Measurements from ENCODE around the gene C3orf52. TPM values are rescaled to one million over a fixed set of nuclear protein-coding genes. Genes with fewer than 3 reads are reported as not detected.

Gene C3orf52
- total and polyA plus RNA-seq, 9 donors, result 4.4 to 8.1 (median 5.7) TPM

DNA sequence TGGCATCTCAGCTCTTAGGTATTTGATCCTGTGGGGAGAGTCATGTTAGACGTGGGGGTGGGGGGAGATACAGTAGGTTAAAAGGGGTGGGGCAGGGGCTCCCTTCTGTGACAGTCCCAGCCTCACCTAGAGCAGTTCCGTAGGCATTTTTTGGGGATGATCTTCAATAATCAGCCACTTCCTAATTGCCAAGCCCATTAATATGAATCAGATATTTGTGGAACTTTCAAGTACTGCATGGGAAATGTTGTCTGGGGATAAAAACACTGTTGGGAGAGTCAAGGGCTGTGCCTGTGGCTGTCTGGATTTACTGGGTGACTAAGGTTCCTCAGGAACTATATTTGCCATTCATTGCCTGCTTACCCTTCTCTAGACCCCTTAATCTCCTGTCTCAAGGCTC lies 9.5 kb downstream of the C3orf52 start:
- WGBS (ENCODE audit: insufficient coverage), result no CpG with 5 or more reads among the region's 2 CpGs
- H3K36me3 ChIP-seq (ENCODE audit: control insufficient read depth, insufficient read depth, low read length), result no peaks in the 10 kb centered on the region
- no peak overlapping the region for H3K4me3 ChIP-seq (ENCODE audit: low read length)
- H3K4me1 ChIP-seq (ENCODE audit: control insufficient read depth, insufficient read depth, low read length), result peaks cover 10% of the 10 kb centered on the region
- DNase-seq, result no peak
- H3K9me3 ChIP-seq (replicated peaks; ENCODE audit: control insufficient read depth, low read depth, low read length), result no peaks in the 10 kb centered on the region
- H3K27ac ChIP-seq (ENCODE audit: low read length), result no peak overlapping the region
- peaks cover 2% of the 10 kb centered on the region for H3K27me3 ChIP-seq (ENCODE audit: control insufficient read depth, insufficient read depth, low read length)

DNA sequence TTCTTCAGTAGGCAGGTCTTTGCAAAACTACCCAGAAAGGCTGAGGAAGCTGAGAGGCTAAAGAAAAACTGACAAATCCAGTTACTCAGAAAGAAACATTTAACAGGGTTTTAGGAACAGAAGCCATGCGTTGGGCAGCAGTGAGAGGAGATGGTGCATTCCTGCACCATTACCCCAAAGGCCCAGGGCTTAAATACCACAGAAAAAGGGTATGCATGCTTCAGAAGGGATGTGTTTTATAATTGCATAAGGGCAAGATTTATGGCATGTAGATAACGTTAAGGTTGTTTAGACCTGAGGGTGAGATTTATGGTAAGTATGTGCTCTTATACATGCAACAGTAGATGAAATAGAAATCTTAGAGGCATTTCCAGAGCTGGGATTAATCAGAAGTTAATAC lies 10.0 kb downstream of the C3orf52 start:
- Histone ChIP-seq H3K4me1 (ENCODE audit: control insufficient read depth, insufficient read depth, low read length) (peaks cover 8% of the 10 kb centered on the region), H3K27ac (ENCODE audit: low read length) (no peak overlapping the region), H3K27me3 (ENCODE audit: control insufficient read depth, insufficient read depth, low read length) (peaks cover 2% of the 10 kb centered on the region), H3K9me3 (replicated peaks; ENCODE audit: control insufficient read depth, low read depth, low read length) (no peaks in the 10 kb centered on the region), H3K4me3 (ENCODE audit: low read length) (no peak overlapping the region), H3K36me3 (ENCODE audit: control insufficient read depth, insufficient read depth, low read length) (no peaks in the 10 kb centered on the region)
- no CpG with 5 or more reads among the region's 2 CpGs for WGBS (ENCODE audit: insufficient coverage)
- no peak for DNase-seq

DNA sequence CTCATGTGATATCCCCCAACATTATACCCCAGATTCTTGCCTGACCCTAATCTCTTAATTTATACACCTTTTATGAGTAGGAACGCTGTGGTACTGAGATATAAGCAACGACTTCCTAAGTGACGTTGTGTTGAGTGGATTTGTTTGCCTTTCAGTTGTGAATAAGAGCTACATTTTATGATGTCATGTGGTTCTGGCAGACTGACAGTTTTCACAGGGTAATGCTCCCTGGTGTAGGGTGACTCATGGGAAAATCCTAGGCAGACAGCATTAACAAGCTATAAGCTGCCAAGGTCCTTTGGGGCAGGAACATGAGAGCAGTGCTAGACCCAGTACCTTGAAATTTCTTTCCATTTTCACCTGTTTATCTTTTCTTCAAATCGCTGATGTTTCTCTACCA lies 11.2 kb downstream of the C3orf52 start:
- Histone ChIP-seq H3K4me1 (ENCODE audit: control insufficient read depth, insufficient read depth, low read length) (peaks cover 3% of the 10 kb centered on the region), H3K27ac (ENCODE audit: low read length) (no peak overlapping the region), H3K36me3 (ENCODE audit: control insufficient read depth, insufficient read depth, low read length) (no peaks in the 10 kb centered on the region), H3K4me3 (ENCODE audit: low read length) (no peak overlapping the region), H3K27me3 (ENCODE audit: control insufficient read depth, insufficient read depth, low read length) (no peaks in the 10 kb centered on the region), H3K9me3 (replicated peaks; ENCODE audit: control insufficient read depth, low read depth, low read length) (no peaks in the 10 kb centered on the region)
- 0% methylated on average over 1 of the region's 4 CpGs for WGBS (ENCODE audit: insufficient coverage)
- no peak for DNase-seq

DNA sequence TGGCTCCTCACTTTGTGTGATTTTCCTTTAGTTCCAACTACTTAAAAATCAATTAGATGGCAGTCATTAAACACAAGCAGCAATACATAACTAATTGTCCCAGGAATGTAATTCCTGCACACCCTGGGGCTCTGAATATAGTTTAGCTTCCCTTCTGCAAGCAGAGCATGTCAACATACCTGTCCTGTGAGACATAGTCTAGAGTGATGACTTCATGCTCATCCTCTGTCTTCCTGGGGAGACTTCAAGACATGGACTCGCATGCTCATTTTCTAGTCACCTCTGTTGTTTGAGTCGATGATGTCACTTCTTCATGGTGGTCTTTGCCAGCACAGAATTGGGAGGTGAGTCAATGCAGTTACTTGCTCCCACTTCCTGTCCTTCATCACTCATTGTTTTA lies 15.7 kb downstream of the C3orf52 start:
- no peak for DNase-seq
- Histone ChIP-seq H3K36me3 (ENCODE audit: control insufficient read depth, insufficient read depth, low read length) (no peaks in the 10 kb centered on the region), H3K9me3 (replicated peaks; ENCODE audit: control insufficient read depth, low read depth, low read length) (no peaks in the 10 kb centered on the region), H3K27me3 (ENCODE audit: control insufficient read depth, insufficient read depth, low read length) (no peaks in the 10 kb centered on the region), H3K27ac (ENCODE audit: low read length) (no peak overlapping the region), H3K4me1 (ENCODE audit: control insufficient read depth, insufficient read depth, low read length) (no peaks in the 10 kb centered on the region), H3K4me3 (ENCODE audit: low read length) (no peak overlapping the region)
- 76% methylated on average over 2 of the region's 2 CpGs for WGBS (ENCODE audit: insufficient coverage)

DNA sequence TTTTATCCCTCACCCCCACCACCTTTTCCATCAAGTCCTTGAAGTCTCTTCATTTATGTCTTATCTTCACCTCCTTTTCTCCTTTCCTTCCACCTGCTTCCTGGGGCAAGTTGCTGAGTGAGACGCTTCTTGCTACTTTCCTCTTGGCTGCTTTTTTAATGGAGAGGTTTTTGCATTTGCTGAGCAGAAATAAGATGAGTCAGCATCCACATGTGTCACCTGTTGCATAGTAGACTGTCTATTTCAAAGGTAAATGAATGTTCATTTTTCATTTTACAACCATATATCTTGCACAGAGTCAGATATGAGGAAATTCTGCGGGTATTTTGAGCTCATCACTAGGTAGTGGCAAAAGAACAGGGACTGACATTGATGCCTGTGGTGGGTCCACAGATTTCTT lies 18.6 kb downstream of the C3orf52 start:
- WGBS (ENCODE audit: insufficient coverage), result no CpG with 5 or more reads among the region's 2 CpGs
- no peaks in the 10 kb centered on the region for H3K9me3 ChIP-seq (replicated peaks; ENCODE audit: control insufficient read depth, low read depth, low read length)
- no peak overlapping the region for H3K4me3 ChIP-seq (ENCODE audit: low read length)
- H3K4me1 ChIP-seq (ENCODE audit: control insufficient read depth, insufficient read depth, low read length), result no peaks in the 10 kb centered on the region
- no peak overlapping the region for H3K27ac ChIP-seq (ENCODE audit: low read length)
- H3K27me3 ChIP-seq (ENCODE audit: control insufficient read depth, insufficient read depth, low read length), result no peaks in the 10 kb centered on the region
- no peaks in the 10 kb centered on the region for H3K36me3 ChIP-seq (ENCODE audit: control insufficient read depth, insufficient read depth, low read length)
- DNase-seq, result no peak

DNA sequence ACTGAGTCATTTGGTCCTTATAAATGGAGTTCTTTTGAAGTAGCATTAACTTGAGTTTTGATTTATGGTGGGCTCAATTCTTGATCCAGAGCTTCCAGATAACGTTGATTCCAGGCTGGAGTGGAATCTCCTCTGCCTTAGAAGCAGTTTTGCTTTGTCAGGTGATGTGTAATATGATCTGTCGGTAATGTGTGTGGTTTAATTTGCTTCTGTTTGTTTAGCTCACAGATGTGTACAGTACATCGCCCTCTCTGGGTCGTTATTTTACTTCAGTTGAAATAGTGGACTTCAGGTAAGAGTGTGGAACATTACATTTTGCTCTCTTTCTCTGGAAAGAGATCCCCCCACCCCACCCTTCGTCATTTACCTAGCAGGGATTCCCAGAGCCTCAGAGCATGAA lies 23.1 kb downstream of the C3orf52 start:
- H3K4me1 ChIP-seq (ENCODE audit: control insufficient read depth, insufficient read depth, low read length), result no peaks in the 10 kb centered on the region
- H3K4me3 ChIP-seq (ENCODE audit: low read length), result no peak overlapping the region
- WGBS (ENCODE audit: insufficient coverage), result 20% methylated on average over 1 of the region's 5 CpGs
- no peaks in the 10 kb centered on the region for H3K27me3 ChIP-seq (ENCODE audit: control insufficient read depth, insufficient read depth, low read length)
- H3K36me3 ChIP-seq (ENCODE audit: control insufficient read depth, insufficient read depth, low read length), result no peaks in the 10 kb centered on the region
- no peaks in the 10 kb centered on the region for H3K9me3 ChIP-seq (replicated peaks; ENCODE audit: control insufficient read depth, low read depth, low read length)
- DNase-seq, result no peak
- H3K27ac ChIP-seq (ENCODE audit: low read length), result no peak overlapping the region

DNA sequence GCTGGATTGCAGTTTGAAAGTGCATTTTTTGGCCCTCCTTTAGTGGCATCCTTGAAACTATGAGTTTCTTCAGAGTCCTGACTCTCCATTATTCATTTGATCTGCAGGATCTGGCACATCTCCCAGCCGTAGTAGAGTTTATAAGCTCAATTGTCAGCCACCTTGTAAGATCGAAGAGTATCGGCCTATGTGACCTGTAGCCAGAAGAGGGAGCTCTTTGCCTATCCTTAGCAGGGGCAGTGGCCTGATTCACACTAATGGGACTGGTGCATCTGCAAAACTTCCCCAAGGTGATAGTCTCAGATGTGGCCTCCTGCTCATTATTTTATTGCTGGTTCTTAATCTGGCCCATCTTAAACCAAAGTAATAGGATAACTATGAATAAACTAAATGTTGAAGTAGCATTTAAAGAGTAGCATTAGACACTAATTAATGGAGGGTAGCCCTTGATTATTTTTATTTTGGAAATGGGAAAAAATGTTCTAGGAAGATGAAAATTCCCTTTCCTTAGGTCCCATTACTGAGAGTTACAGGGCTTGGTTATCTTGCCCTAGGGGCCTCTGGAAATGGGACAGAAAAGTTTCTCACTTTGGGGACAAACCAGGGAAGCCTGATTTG lies 25.7 kb downstream of the C3orf52 start:
- peak; percentile 72 for DNase-seq
- 20% methylated on average over 1 of the region's 3 CpGs for WGBS (ENCODE audit: insufficient coverage)
- H3K4me3 ChIP-seq (ENCODE audit: low read length), result no peak overlapping the region
- H3K4me1 ChIP-seq (ENCODE audit: control insufficient read depth, insufficient read depth, low read length), result peaks cover 17% of the 10 kb centered on the region
- H3K36me3 ChIP-seq (ENCODE audit: control insufficient read depth, insufficient read depth, low read length), result no peaks in the 10 kb centered on the region
- no peak overlapping the region for H3K27ac ChIP-seq (ENCODE audit: low read length)
- H3K9me3 ChIP-seq (replicated peaks; ENCODE audit: control insufficient read depth, low read depth, low read length), result no peaks in the 10 kb centered on the region
- H3K27me3 ChIP-seq (ENCODE audit: control insufficient read depth, insufficient read depth, low read length), result no peaks in the 10 kb centered on the region

DNA sequence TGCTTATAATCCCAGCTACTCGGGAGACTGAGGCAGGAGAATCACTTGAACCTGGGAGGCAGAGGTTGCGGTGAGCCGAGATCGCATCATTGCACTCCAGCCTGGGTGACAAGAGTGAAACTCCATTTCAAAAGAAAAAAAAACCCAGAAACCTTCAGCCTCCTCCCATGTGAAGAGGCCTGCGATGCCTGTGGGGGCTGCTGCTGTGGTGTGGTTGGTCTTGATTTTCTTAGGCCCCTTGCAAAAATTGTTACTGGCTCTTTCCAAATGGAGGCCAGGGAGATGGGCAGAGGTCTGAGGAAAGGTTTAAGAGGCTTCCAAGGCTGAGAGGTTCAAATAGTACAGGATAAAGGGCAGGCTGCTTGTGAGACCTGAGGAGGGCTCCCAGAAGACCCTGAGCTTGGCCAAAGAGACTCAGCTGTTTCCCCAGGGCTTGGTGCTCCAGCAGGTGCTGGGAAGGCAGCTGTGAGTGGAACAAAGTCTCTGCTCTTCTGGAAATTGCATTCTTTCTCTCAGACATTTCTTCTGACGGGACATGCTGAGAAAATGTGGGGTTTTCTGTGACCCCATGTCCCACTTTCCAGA lies 28.5 kb downstream of the C3orf52 start:
- Histone ChIP-seq H3K27ac (ENCODE audit: low read length) (peak overlapping the region; percentile 71), H3K4me3 (ENCODE audit: low read length) (no peak overlapping the region), H3K27me3 (ENCODE audit: control insufficient read depth, insufficient read depth, low read length) (no peaks in the 10 kb centered on the region), H3K4me1 (ENCODE audit: control insufficient read depth, insufficient read depth, low read length) (peaks cover 20% of the 10 kb centered on the region), H3K36me3 (ENCODE audit: control insufficient read depth, insufficient read depth, low read length) (no peaks in the 10 kb centered on the region), H3K9me3 (replicated peaks; ENCODE audit: control insufficient read depth, low read depth, low read length) (no peaks in the 10 kb centered on the region)
- WGBS (ENCODE audit: insufficient coverage), result no CpG with 5 or more reads among the region's 6 CpGs
- peak; percentile 42 for DNase-seq

DNA sequence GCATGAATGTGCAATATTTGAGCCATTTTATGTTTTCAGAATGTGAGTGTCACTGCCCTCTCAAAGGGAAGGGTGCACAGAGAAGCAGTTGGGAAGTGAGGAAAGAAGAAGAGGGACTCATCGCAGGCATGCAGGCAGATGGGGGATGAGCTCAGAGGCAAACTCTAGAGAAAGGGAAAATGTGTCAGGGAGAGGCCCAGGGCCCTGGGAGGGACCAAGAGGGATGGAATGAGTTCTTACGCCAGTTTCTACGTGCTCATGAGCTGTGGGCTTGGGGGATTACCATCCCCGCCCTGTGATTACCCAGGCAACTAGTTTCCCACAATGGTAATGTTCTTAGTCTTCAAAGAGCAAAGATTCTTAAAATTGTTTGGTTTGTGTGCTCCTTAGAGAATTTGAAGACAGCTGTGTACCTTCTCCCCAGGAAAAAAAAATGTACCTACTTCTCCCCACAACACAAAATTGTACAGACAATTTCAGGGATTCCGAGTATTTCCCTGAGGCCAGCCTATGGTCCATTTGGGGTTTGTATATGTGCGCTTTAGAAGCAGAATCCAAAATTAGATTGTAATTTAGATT lies 29.1 kb downstream of the C3orf52 start:
- Histone ChIP-seq H3K9me3 (replicated peaks; ENCODE audit: control insufficient read depth, low read depth, low read length) (no peaks in the 10 kb centered on the region), H3K27ac (ENCODE audit: low read length) (peak overlapping the region; percentile 71), H3K4me3 (ENCODE audit: low read length) (no peak overlapping the region), H3K27me3 (ENCODE audit: control insufficient read depth, insufficient read depth, low read length) (no peaks in the 10 kb centered on the region), H3K36me3 (ENCODE audit: control insufficient read depth, insufficient read depth, low read length) (no peaks in the 10 kb centered on the region), H3K4me1 (ENCODE audit: control insufficient read depth, insufficient read depth, low read length) (peaks cover 24% of the 10 kb centered on the region)
- peak; percentile 50 for DNase-seq
- WGBS (ENCODE audit: insufficient coverage), result 63% methylated on average over 2 of the region's 6 CpGs

DNA sequence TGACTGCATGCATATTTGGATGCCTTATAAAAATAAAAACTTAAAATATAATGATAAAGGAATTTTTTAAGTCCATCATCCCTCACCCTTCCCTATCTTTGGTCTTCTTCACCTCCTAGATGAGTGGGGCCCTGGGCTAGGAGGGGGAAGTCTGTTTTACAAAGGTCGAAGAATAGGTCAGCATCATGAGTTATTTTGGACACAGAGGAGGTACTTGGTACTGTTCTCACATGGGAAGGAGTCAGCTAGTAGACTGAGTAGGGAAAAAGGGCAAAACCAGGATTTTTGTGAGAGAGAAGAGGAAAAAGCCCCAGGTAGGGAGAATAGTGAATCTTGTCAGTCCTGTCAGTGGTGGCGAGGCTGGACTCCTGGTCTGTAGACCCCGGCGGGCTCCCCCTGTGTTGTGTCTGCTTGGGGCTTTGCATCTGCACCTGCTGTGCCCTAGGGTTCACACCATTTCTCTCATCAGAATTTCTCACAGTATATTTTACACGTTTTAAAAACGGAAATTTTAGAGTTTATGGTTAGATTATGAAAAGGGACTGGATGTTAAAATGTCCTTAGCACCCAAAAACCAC lies 29.7 kb downstream of the C3orf52 start:
- Histone ChIP-seq H3K36me3 (ENCODE audit: control insufficient read depth, insufficient read depth, low read length) (no peaks in the 10 kb centered on the region), H3K4me3 (ENCODE audit: low read length) (no peak overlapping the region), H3K27me3 (ENCODE audit: control insufficient read depth, insufficient read depth, low read length) (no peaks in the 10 kb centered on the region), H3K27ac (ENCODE audit: low read length) (peak overlapping the region; percentile 71), H3K9me3 (replicated peaks; ENCODE audit: control insufficient read depth, low read depth, low read length) (no peaks in the 10 kb centered on the region), H3K4me1 (ENCODE audit: control insufficient read depth, insufficient read depth, low read length) (peaks cover 24% of the 10 kb centered on the region)
- no peak for DNase-seq
- WGBS (ENCODE audit: insufficient coverage), result 82% methylated on average over 1 of the region's 6 CpGs
